GM19324 (cell line): ENCODE data around the gene PDK1.
"Not testable (repeated sequence)": the region's sequence is repeated elsewhere in the genome, so short reads cannot be mapped to it uniquely, and the experiment has no call there.

Source experiments
- ATAC-seq: cut with Tn5 transposase; IDR thresholded peaks from one replicate; pipeline ENCODE4 v1.9.1; 2021; ENCODE audit warnings: mild to moderate bottlenecking, moderate library complexity; ENCODE audit not compliant: unreplicated experiment, low FRiP score

PDK1 gene

GRCh38 chr2:172555522-172556283, at the start of gene PDK1:
Gene PDK1, plus strand, starts transcription at chr2:172556090. Its CDS starts 61 bp downstream, at chr2:172556151.
- ATAC-seq: peak; percentile 95

- ATAC-seq: no peak
Observed at GRCh38 chr2:172507199-172507598, 48.7 kb upstream of the PDK1 start.

GRCh38 chr2:172510088-172510487, 45.8 kb upstream of the PDK1 start:
- no peak for ATAC-seq

DNA sequence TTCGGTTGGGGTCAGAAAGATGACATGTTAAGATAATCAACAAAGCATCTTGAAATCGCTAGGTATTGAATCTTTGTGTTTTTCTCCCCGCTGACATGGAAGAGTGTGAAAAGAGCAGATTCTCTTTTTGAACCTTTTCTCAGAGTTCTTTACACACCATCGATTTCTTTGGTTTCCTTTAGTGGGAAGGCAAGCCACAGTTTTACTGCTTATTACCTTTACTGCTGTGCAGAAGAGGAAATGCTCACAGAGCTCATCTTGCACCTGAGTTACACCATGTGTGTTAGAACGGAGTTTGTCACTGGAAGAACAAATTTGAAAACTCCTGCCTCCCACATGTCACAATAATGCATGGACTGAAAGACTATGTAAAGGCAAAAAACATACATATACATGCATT, 45.3 kb upstream of the PDK1 start:
- no peak for ATAC-seq

DNA sequence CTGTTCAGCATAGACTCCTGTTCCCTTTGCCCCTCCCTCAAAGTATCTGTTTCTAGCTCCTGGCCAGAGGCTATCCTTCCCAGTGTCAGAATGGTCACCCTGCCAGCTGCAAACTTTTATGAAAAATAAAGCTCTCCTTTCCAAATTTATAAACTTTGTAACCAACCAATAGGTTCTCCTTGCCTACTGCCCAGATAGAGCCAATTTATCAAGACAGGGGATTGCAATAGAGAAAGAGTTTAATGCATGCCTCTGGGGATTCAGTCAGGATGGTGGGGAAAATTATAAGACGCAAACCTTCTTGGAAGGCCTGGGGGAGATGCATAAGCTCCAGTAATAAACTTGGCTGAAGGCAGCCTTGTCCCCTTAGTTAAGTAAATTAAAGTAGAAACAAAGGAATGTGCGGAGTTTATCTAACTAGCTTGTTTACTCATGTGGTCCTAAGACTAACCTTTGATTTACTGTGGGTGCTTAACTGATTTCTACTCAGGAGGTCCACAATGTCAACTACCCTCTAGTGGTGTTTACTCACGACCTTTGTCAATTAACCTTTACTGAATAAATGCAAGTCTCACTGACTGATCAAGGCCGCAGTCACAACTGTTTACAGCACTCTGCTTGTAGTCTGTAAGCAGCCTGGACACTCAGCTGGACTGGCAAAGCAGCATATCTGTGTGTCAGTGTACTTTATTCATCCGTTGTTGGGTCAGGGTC, 42.9 kb upstream of the PDK1 start:
- no peak for ATAC-seq

- no peak for ATAC-seq
Observed at GRCh38 chr2:172513524-172513900, 42.4 kb upstream of the PDK1 start.

DNA sequence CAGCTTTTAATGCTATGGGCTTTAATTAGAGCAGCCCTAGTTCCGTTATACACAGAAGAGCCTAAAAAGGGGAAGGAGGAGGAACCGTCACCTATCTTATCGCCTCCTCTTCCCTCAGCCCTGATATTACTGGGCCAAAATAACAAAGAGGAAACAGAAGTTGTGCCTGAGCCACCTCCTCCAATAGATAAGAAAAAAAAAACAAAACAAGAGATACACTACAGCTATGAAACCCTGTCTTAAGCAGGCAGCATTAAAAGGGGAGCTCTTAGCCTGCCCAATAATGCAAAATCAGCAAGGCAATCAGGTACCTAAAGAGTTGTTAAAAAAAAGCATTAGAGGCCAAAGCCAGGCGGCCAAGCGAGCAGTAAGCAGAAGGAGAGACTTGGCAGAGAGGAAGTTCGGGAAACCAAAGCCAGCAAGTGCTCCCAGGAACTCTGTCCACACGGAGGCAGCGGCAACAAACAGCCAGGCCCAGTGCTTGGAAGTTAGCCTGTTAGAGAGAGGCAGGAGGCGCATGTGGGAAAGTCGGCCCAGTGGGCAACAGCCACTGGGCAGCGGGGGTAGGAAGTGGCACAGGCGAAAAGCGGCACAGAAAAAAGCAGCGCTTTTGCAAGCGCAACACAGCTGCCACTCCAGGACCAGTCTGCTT, 41.8 kb upstream of the PDK1 start:
- no peak for ATAC-seq

GRCh38 chr2:172516299-172516698, 39.6 kb upstream of the PDK1 start:
- ATAC-seq: no peak

DNA sequence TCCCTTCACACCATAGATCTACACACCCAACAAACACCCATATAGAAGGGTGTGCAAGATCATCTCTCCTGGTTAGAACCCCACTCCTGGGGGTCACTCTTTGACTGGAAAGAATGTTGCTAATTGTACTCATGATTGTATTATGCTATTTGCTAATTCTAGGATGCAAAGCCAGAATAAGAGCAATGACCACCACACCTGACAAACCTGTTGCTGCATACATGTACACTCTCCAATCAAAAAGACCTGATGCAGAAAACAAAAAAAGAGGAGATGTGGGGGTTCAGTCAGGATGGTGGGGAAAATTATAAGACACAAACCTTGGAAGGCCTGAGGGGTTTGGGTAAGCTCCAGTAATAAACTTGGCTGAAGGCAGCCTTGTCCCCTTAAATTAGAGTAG, 36.9 kb upstream of the PDK1 start:
- no peak for ATAC-seq

DNA sequence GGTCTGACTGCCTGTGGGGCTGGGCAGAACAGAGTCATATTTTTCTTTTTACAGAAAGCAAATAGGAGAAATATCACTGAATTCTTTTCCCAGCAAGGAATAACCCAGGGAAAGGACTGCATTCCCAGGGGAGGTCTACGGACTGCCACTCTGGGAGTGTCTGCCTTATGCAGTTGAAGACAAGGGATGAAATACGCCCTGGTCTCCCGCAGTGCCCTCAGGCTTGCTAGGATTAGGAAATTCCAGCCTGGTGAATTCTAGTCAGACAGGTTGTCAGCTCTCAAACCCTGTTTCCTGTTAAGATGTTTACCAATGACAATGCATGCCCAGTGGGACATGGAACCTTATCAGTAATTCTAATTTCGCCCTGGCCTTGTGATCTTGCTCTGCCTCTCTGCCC, 30.3 kb upstream of the PDK1 start:
- no peak for ATAC-seq

GRCh38 chr2:172531309-172531708, 24.6 kb upstream of the PDK1 start:
- ATAC-seq: no peak

GRCh38 chr2:172532461-172532860, 23.4 kb upstream of the PDK1 start:
- not testable (repeated sequence) for ATAC-seq

DNA sequence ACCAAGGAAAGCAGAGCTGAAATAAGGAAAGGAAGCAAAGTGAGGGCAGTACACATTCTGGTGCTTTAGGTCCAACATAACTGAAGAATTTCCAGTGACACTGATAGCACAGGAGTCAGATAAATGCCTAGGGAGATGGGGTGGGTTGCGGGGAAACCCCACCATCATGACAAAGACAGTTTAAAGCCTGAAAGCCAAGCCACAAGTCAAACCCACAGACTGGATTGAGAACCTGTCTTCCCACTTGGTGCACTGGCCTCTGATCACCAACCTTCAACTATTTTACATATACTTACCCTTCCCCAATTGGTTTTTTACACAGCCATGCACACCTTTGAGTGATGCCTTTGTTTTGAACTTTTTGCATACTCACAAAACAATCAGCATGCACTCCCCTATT, 22.2 kb upstream of the PDK1 start:
- ATAC-seq: no peak

DNA sequence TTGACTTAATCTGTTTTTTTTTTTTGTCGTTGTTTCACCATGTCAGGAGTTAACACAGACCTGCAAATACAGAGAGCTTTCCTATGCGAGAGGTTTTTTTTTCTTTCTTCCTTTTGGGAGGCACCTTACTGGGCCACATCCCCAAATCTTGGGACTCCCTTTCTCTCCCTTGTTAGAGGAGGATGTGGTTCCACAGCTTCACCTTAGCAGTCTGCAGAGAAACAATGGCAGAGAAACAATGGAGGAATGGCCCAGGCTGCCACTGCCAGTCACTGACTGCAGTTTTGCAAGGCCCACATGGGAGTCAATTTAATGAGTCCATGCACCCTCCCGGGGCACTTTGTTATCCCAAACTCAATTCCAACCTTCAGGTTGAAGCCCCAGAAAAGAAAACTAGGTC, 20.8 kb upstream of the PDK1 start:
- ATAC-seq: no peak

- not testable (repeated sequence) for ATAC-seq
Observed at GRCh38 chr2:172537851-172538250, 18.0 kb upstream of the PDK1 start.

GRCh38 chr2:172539767-172540166, 16.1 kb upstream of the PDK1 start:
- ATAC-seq: no peak

DNA sequence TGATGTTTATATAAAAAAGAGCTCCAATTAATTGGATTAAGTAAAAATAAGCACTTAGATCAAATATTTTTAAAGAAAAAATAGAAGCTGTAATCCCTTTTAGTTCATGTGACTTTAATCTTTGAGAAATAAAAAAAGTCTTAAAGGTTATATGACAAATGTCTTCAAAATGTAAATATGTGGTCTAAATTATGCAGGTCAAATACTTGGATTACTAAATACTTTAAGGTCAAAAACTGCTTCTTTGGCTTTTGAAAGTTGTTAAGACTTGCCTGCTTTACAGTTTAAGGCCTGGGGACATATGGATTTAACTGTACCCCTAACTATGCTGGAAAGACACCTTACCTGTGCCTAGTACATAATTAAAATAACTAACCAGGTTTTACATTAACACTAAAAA, 15.5 kb upstream of the PDK1 start:
- ATAC-seq: no peak

GRCh38 chr2:172545408-172546075, 10.3 kb upstream of the PDK1 start:
- no peak for ATAC-seq

- no peak for ATAC-seq
Observed at GRCh38 chr2:172549131-172549530, 6.8 kb upstream of the PDK1 start.

GRCh38 chr2:172549802-172550201, 6.1 kb upstream of the PDK1 start:
- ATAC-seq: not testable (repeated sequence)

GRCh38 chr2:172550419-172550818, 5.5 kb upstream of the PDK1 start:
- no peak for ATAC-seq
